BE2C (cell line): ENCODE measurements around the gene SEMA6B.

ENCODE experiments used
- DNase-seq: peaks from one replicate; pipeline ENCODE4 v3.0.0-alpha.2; 2020
- H3K27me3 ChIP-seq: fragments of 250-450 bp; sonication (Bioruptor Pico); 2 replicates; pipeline ENCODE4 v1.5.1; 2020; ENCODE audit warnings: mild to moderate bottlenecking
- H3K36me3 ChIP-seq: fragments of 250-450 bp; sonication (Bioruptor Pico); 2 replicates; pipeline ENCODE4 v1.5.1; 2020; ENCODE audit warnings: mild to moderate bottlenecking
- H3K4me1 ChIP-seq: fragments of 250-450 bp; sonication (Bioruptor Pico); 2 replicates; pipeline ENCODE4 v1.5.1; 2020
- H3K4me3 ChIP-seq: 2 replicates; pipeline ENCODE4 v1.5.1; 2011; ENCODE audit warnings: low read depth, low read length
- H3K9me3 ChIP-seq: fragments of 250-450 bp; sonication (Bioruptor Pico); 2 replicates; pipeline ENCODE4 v1.5.1; 2020
- TF ChIP-seq, protein P1 (sequence below): IDR thresholded peaks from 2 replicates; pipeline ENCODE4 v1.5.1; 2012; ENCODE audit warnings: mild to moderate bottlenecking, low read depth, low read length

Gene SEMA6B

DNA sequence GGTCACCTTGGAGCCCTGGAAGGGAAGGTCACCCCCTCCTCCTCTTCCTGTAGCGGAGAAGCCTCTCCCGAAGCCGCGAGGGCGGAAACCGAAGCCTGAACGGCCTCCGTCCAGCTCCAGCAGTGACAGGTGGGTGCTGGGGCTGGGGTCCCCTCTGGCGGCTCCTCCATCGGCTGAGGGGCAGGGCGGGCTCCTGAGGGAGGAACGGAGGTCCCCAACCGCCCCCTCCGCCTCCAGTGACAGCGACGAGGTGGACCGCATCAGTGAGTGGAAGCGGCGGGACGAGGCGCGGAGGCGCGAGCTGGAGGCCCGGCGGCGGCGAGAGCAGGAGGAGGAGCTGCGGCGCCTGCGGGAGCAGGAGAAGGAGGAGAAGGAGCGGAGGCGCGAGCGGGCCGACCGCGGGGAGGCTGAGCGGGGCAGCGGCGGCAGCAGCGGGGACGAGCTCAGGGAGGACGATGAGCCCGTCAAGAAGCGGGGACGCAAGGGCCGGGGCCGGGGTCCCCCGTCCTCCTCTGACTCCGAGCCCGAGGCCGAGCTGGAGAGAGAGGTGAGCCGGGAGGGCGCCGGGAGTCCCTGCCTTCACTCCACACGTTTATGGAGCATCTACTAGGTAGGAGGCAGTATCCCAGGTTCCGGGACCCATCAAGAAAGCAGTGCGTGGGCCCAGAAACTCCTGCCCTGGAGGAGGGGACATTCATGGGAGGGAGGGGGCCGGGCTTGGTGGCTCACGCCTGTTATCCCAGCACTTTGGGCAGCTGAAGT lies 65.4 kb downstream of the SEMA6B start:
- H3K4me3 ChIP-seq = no peak overlapping the region
- peaks cover 6% of the 10 kb centered on the region; the same call in 1 of the 2 replicates for H3K9me3 ChIP-seq
- DNase-seq = no peak
- no peaks in the 10 kb centered on the region for H3K27me3 ChIP-seq
- peaks cover 76% of the 10 kb centered on the region for H3K36me3 ChIP-seq
- TF ChIP-seq, protein P1, sequence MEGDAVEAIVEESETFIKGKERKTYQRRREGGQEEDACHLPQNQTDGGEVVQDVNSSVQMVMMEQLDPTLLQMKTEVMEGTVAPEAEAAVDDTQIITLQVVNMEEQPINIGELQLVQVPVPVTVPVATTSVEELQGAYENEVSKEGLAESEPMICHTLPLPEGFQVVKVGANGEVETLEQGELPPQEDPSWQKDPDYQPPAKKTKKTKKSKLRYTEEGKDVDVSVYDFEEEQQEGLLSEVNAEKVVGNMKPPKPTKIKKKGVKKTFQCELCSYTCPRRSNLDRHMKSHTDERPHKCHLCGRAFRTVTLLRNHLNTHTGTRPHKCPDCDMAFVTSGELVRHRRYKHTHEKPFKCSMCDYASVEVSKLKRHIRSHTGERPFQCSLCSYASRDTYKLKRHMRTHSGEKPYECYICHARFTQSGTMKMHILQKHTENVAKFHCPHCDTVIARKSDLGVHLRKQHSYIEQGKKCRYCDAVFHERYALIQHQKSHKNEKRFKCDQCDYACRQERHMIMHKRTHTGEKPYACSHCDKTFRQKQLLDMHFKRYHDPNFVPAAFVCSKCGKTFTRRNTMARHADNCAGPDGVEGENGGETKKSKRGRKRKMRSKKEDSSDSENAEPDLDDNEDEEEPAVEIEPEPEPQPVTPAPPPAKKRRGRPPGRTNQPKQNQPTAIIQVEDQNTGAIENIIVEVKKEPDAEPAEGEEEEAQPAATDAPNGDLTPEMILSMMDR = no peak
- H3K4me1 ChIP-seq = no peaks in the 10 kb centered on the region

DNA sequence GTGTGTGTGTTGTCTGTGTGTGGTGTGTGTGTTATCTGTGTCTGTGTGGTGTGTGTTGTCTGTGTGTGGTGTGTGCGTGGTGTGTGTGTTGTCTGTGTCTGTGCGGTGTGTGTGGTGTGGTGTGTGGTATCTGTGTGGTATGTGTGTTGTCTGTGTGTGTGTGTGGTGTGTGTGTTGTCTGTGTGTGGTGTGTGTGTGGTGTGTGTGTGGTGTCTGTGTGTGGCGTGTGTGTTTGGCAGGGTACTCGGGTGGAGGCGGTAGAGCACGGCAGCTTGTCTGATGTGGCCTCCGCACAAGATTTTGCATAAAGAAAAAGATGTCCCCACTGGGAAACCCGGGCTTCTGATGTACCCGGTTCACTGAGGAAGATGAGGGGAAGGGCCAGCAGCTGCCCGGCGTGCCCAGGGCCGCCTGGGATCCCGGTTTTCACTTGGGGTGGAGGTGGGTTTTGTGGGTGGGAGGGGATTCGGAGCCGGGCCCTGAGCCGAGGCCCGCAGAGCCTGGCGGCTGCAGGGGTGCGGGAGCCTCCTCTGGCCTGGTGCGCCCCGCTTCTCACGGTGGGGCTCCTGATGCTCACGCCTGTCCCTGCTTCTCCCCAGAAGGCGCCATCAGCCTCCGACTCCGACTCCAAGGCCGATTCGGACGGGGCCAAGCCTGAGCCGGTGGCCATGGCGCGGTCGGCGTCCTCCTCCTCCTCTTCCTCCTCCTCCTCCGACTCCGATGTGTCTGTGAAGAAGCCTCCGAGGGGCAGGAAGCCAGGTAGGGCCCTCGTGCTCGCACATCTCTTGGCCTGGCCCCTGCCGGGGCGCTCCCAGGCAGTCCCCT lies 66.2 kb downstream of the SEMA6B start:
- H3K36me3 ChIP-seq = peaks cover 78% of the 10 kb centered on the region
- H3K27me3 ChIP-seq = no peaks in the 10 kb centered on the region
- TF ChIP-seq, protein P1 = no peak
- H3K4me3 ChIP-seq = no peak overlapping the region
- no peaks in the 10 kb centered on the region for H3K4me1 ChIP-seq
- DNase-seq = no peak
- H3K9me3 ChIP-seq = peaks cover 6% of the 10 kb centered on the region; the same call in 1 of the 2 replicates
